Liver (tissue), 9 donors: ENCODE measurements around the gene DDR2. TPM values are rescaled to one million over a fixed set of nuclear protein-coding genes. Genes with fewer than 3 reads are reported as not detected.

Experiments used
- DNase-seq: peaks from one replicate; pipeline ENCODE4 v3.0.0-alpha.2; 2017; ENCODE audit warnings: low spot score
- H3K27ac ChIP-seq, 2 donors: one replicate each; pipeline ENCODE4 v1.7.0; 2013; ENCODE audit warnings: inconsistent platforms in 2 of 2, low read length in 2 of 2, control low read depth in 1 of 2, low read depth in 1 of 2, mild to moderate bottlenecking in 1 of 2
- H3K27me3 ChIP-seq, 4 donors: one replicate each; pipeline versions ENCODE4 v1.6.1 to v1.7.0; 2013; ENCODE audit warnings: low read length in 3 of 4, inconsistent platforms in 1 of 4, mild to moderate bottlenecking in 1 of 4, moderate library complexity in 1 of 4; ENCODE audit not compliant: control insufficient read depth in 4 of 4, insufficient read depth in 4 of 4
- H3K36me3 ChIP-seq, 4 donors: one replicate each; pipeline versions ENCODE4 v1.6.1 to v1.7.0; 2013; ENCODE audit warnings: low read length in 3 of 4, mild to moderate bottlenecking in 3 of 4, low read depth in 1 of 4, moderate library complexity in 1 of 4; ENCODE audit not compliant: control insufficient read depth in 4 of 4, insufficient read depth in 3 of 4
- H3K4me1 ChIP-seq, 4 donors: one replicate each; pipeline versions ENCODE4 v1.6.1 to v1.7.0; 2013; ENCODE audit warnings: low read length in 3 of 4, mild to moderate bottlenecking in 3 of 4, moderate library complexity in 1 of 4; ENCODE audit not compliant: control insufficient read depth in 4 of 4, insufficient read depth in 4 of 4
- H3K4me3 ChIP-seq, 3 donors: one replicate each; pipeline versions ENCODE4 v1.6.1 to v1.7.0; 2013; ENCODE audit warnings: low read length in 3 of 3, control low read depth in 1 of 3, low read depth in 1 of 3, mild to moderate bottlenecking in 1 of 3
- H3K9ac ChIP-seq, 2 donors: one replicate each; pipeline ENCODE4 v1.7.0; 2013; ENCODE audit warnings: low read length in 2 of 2, mild to moderate bottlenecking in 2 of 2, moderate library complexity in 2 of 2, control low read depth in 1 of 2, low read depth in 1 of 2
- H3K9me3 ChIP-seq, 4 donors: one replicate each; pipeline versions ENCODE4 v1.6.1 to v1.7.0; 2013; ENCODE audit warnings: low read length in 3 of 4; ENCODE audit not compliant: control insufficient read depth in 4 of 4
- EGR1 ChIP-seq, 2 donors: IDR thresholded peaks; 2 replicates each; pipeline ENCODE4 v1.6.1; 2016 to 2018; ENCODE audit warnings: antibody characterized with exemption in 2 of 2, low read depth in 2 of 2
- FOXA1 ChIP-seq: IDR thresholded peaks from 2 replicates; pipeline ENCODE4 v1.6.1; 2016; ENCODE audit warnings: antibody characterized with exemption
- FOXA2 ChIP-seq: IDR thresholded peaks from 2 replicates; pipeline ENCODE4 v1.6.1; 2016; ENCODE audit warnings: antibody characterized with exemption
- GABPA ChIP-seq, 2 donors: IDR thresholded peaks in 1 of 2; conservative IDR thresholded peaks in 1 of 2; 2 replicates each; pipeline ENCODE4 v1.6.1; 2016; ENCODE audit warnings: antibody characterized with exemption in 2 of 2, mild to moderate bottlenecking in 1 of 2, moderate library complexity in 1 of 2
- HNF4A ChIP-seq, 2 donors: conservative IDR thresholded peaks; 2 replicates each; pipeline ENCODE4 v1.6.1; 2016; ENCODE audit warnings: antibody characterized with exemption in 2 of 2, mild to moderate bottlenecking in 2 of 2
- HNF4G ChIP-seq: IDR thresholded peaks from 2 replicates; pipeline ENCODE4 v1.6.1; 2016; ENCODE audit warnings: antibody characterized with exemption
- JUND ChIP-seq, 2 donors: IDR thresholded peaks; 2 replicates each; pipeline ENCODE4 v1.6.1; 2016; ENCODE audit warnings: antibody characterized with exemption in 2 of 2
- NR2F2 ChIP-seq: IDR thresholded peaks from 2 replicates; pipeline ENCODE4 v1.6.1; 2016; ENCODE audit warnings: antibody characterized with exemption
- RAD21 ChIP-seq, 2 donors: IDR thresholded peaks; 2 replicates each; pipeline ENCODE4 v1.6.1; 2016; ENCODE audit warnings: antibody characterized with exemption in 2 of 2, mild to moderate bottlenecking in 2 of 2
- REST ChIP-seq: IDR thresholded peaks from 2 replicates; pipeline ENCODE4 v1.6.1; 2016; ENCODE audit warnings: antibody characterized with exemption, mild to moderate bottlenecking
- RXRA ChIP-seq, 2 donors: IDR thresholded peaks; 2 replicates each; pipeline ENCODE4 v1.6.1; 2017 to 2018; ENCODE audit warnings: antibody characterized with exemption in 2 of 2, mild to moderate bottlenecking in 1 of 2
- SP1 ChIP-seq: IDR thresholded peaks from 2 replicates; pipeline ENCODE4 v1.6.1; 2018; ENCODE audit warnings: antibody characterized with exemption, mild to moderate bottlenecking
- TAF1 ChIP-seq: conservative IDR thresholded peaks from 2 replicates; pipeline ENCODE4 v1.6.1; 2016; ENCODE audit warnings: antibody characterized with exemption, mild to moderate bottlenecking
- YY1 ChIP-seq: IDR thresholded peaks from 2 replicates; pipeline ENCODE4 v1.6.1; 2016; ENCODE audit warnings: antibody characterized with exemption, mild to moderate bottlenecking
- WGBS: extraction: QIAGEN DNeasy Blood & Tissue Kit; methylation state at CpG from one replicate; pipeline ENCODE4 v1.1.7; 2013; 5-methylcytosine and 5-hydroxymethylcytosine counted together
- polyA plus RNA-seq, 2 donors: library from polyadenylated mRNA; stranded (reverse) in 1 of 2; unstranded in 1 of 2; fragments of 200-250 nt in 1 of 2; fragments of >200 nt in 1 of 2; fragmentation: Nextera tagmentation in 1 of 2; extraction: Ambion mirVana in 1 of 2; gene quantifications; one replicate each; pipeline versions ENCODE4 v1.2.1 to v1.2.3, GENCODE V29; 2013 to 2015
- total RNA-seq, 2 donors: library from RNA; depleted of rRNA; stranded (reverse); fragments of >200 nt; gene quantifications; one replicate each; pipeline ENCODE4 v1.2.3, GENCODE V29; 2014
- TF ChIP-seq, protein P1 (sequence below): IDR thresholded peaks from 2 replicates; pipeline ENCODE4 v1.6.1; 2016; ENCODE audit warnings: antibody characterized with exemption
- TF ChIP-seq, protein P2 (sequence below): IDR thresholded peaks from 2 replicates; pipeline ENCODE4 v1.6.1; 2016; ENCODE audit warnings: antibody characterized with exemption
- TF ChIP-seq, protein P3 (sequence below): fragments of 150-350 bp; IDR thresholded peaks from 2 replicates; pipeline ENCODE4 v1.5.1; 2017; ENCODE audit warnings: improper control_type of control experiment, low read depth, low read length; ENCODE audit not compliant: missing input control
- TF ChIP-seq, protein P4 (sequence below): IDR thresholded peaks from 2 replicates; pipeline ENCODE4 v1.6.1; 2016; ENCODE audit warnings: antibody characterized with exemption
- donor health status: healthy.
- donor health status: healthy.
- donor health status: healthy.
- donor health status: healthy.
- donor health status: healthy.

DDR2 gene
- total and polyA plus RNA-seq, 4 donors: 1.2 to 6.4 (median 2.1) TPM

GRCh38 chr1:162596514-162597170 lies 35.6 kb upstream of the DDR2 start:
- Histone ChIP-seq H3K27me3 (no peaks in the 10 kb centered on the region), H3K36me3 (peaks cover 5 to 52% (median 30%) of the 10 kb centered on the region in 4 donors), H3K4me1 (peaks cover 9 to 21% (median 13%) of the 10 kb centered on the region in 4 donors), H3K9me3 (no peaks in the 10 kb centered on the region), H3K4me3 (no peak overlapping the region), H3K9ac (no peak overlapping the region), H3K27ac (peak overlapping the region; percentile 45 to 72)
- DNase-seq: no peak
- TF ChIP-seq NR2F2 (peak; percentile 51), EGR1 (IDR thresholded peaks at IDR 0.05; ENCODE audit: low read depth in 2 of 2) (no peak), FOXA2 (peak; percentile 59), SP1 (peak; percentile 98), FOXA1 (peak; percentile 23), REST (peak; percentile 64), RAD21 (IDR thresholded peaks at IDR 0.05) (peak; percentile 36 to 54), GABPA (IDR thresholded peaks at IDR 0.05 in 1 of 2, conservative IDR thresholded peaks at IDR 0.05 in 1 of 2) (peak in 1 of 2 donors; percentile 31), RXRA (IDR thresholded peaks at IDR 0.05) (peak; percentile 92 to 94), HNF4A (conservative IDR thresholded peaks at IDR 0.05) (peak; percentile 99), YY1 (peak; percentile 63), TAF1 (no peak), JUND (IDR thresholded peaks at IDR 0.05) (peak; percentile 66 to 87), HNF4G (peak; percentile 91)
- TF ChIP-seq, protein P1, sequence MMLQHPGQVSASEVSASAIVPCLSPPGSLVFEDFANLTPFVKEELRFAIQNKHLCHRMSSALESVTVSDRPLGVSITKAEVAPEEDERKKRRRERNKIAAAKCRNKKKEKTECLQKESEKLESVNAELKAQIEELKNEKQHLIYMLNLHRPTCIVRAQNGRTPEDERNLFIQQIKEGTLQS: peak; percentile 26
- TF ChIP-seq, protein P2, sequence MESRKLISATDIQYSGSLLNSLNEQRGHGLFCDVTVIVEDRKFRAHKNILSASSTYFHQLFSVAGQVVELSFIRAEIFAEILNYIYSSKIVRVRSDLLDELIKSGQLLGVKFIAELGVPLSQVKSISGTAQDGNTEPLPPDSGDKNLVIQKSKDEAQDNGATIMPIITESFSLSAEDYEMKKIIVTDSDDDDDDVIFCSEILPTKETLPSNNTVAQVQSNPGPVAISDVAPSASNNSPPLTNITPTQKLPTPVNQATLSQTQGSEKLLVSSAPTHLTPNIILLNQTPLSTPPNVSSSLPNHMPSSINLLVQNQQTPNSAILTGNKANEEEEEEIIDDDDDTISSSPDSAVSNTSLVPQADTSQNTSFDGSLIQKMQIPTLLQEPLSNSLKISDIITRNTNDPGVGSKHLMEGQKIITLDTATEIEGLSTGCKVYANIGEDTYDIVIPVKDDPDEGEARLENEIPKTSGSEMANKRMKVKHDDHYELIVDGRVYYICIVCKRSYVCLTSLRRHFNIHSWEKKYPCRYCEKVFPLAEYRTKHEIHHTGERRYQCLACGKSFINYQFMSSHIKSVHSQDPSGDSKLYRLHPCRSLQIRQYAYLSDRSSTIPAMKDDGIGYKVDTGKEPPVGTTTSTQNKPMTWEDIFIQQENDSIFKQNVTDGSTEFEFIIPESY: peak; percentile 69
- TF ChIP-seq, protein P3, sequence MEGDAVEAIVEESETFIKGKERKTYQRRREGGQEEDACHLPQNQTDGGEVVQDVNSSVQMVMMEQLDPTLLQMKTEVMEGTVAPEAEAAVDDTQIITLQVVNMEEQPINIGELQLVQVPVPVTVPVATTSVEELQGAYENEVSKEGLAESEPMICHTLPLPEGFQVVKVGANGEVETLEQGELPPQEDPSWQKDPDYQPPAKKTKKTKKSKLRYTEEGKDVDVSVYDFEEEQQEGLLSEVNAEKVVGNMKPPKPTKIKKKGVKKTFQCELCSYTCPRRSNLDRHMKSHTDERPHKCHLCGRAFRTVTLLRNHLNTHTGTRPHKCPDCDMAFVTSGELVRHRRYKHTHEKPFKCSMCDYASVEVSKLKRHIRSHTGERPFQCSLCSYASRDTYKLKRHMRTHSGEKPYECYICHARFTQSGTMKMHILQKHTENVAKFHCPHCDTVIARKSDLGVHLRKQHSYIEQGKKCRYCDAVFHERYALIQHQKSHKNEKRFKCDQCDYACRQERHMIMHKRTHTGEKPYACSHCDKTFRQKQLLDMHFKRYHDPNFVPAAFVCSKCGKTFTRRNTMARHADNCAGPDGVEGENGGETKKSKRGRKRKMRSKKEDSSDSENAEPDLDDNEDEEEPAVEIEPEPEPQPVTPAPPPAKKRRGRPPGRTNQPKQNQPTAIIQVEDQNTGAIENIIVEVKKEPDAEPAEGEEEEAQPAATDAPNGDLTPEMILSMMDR: no peak
- TF ChIP-seq, protein P4, sequence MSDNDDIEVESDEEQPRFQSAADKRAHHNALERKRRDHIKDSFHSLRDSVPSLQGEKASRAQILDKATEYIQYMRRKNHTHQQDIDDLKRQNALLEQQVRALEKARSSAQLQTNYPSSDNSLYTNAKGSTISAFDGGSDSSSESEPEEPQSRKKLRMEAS: peak; percentile 81
- 43% methylated on average over 2 of the region's 2 CpGs for whole genome bisulfite sequencing
